Upper lobe of left lung (tissue), 6 donors: ENCODE measurements around the gene SPATA6L. TPM values are rescaled to one million over a fixed set of nuclear protein-coding genes. Genes with fewer than 3 reads are reported as not detected.

Experiments used
- ATAC-seq, 2 donors: fragments of 200-7000 bp; cut with Tn5 transposase; one replicate each; pipeline ENCODE4 v1.9.1; 2022; ENCODE audit warnings: mild to moderate bottlenecking in 2 of 2, moderate library complexity in 2 of 2; ENCODE audit not compliant: low FRiP score in 2 of 2
- DNase-seq, 2 donors: peaks; one replicate each; pipeline ENCODE4 v3.0.0-alpha.2; 2019 to 2020
- H3K27ac ChIP-seq, 4 donors: fragments of 200-600 bp; sonication (generic); one replicate each; pipeline ENCODE4 v1.5.1; 2016 to 2019
- H3K27me3 ChIP-seq, 4 donors: fragments of 200-600 bp; sonication (generic); one replicate each; pipeline ENCODE4 v1.5.1; 2017 to 2019
- H3K36me3 ChIP-seq, 4 donors: fragments of 200-600 bp; sonication (generic); one replicate each; pipeline ENCODE4 v1.5.1; 2016 to 2019
- H3K4me1 ChIP-seq, 4 donors: fragments of 200-600 bp; sonication (generic); one replicate each; pipeline ENCODE4 v1.5.1; 2018 to 2019
- H3K4me3 ChIP-seq, 4 donors: fragments of 200-600 bp; sonication (generic); one replicate each; pipeline ENCODE4 v1.5.1; 2017 to 2019; ENCODE audit warnings: mild to moderate bottlenecking in 2 of 4, moderate library complexity in 1 of 4
- H3K9me3 ChIP-seq, 4 donors: fragments of 200-600 bp; sonication (generic); one replicate each; pipeline ENCODE4 v1.5.1; 2018 to 2019
- CTCF ChIP-seq, 6 experiments: fragments of 450-650 bp in 4 of 6; fragments of 200-600 bp in 2 of 6; sonication (generic) in 2 of 6; IDR thresholded peaks; one replicate each; pipeline ENCODE4 v1.5.1; 2016 to 2019; ENCODE audit warnings: antibody characterized with exemption in 6 of 6
- EP300 ChIP-seq, 4 donors: sonication (generic); formaldehyde crosslinking; IDR thresholded peaks; one replicate each; pipeline ENCODE4 v1.5.1; 2017; ENCODE audit warnings: antibody characterized with exemption in 4 of 4, control low read depth in 2 of 4
- POLR2A ChIP-seq, 4 donors: fragments of 450-650 bp; IDR thresholded peaks; one replicate each; pipeline ENCODE4 v1.5.1; 2016 to 2017; ENCODE audit warnings: antibody characterized with exemption in 4 of 4, mild to moderate bottlenecking in 2 of 4
- POLR2AphosphoS5 ChIP-seq, 2 donors: sonication (generic); formaldehyde crosslinking; IDR thresholded peaks; one replicate each; pipeline ENCODE4 v1.5.1; 2017; ENCODE audit warnings: antibody characterized with exemption in 2 of 2
- WGBS, 2 donors: methylation state at CpG; one replicate each; pipeline ENCODE4 v1.1.5; 2017 to 2018; 5-methylcytosine and 5-hydroxymethylcytosine counted together
- total RNA-seq, 6 donors: library from RNA; depleted of rRNA in 4 of 6; stranded (reverse); fragments of >200 nt in 4 of 6; gene quantifications; one replicate each; pipeline versions ENCODE4 v1.1.0 to v1.2.1, GENCODE V29; 2016 to 2021
- donor health status: DM: no; HTN: no; CAD: no; lungs with moderate emphysema.
- donor health status: DM: no; HTN: yes; CAD: no; lungs with severe emphysema.

The SPATA6L gene
- total RNA-seq, 6 donors from 2014 or later: 7.4 to 38.4 (median 13.8) TPM

DNA sequence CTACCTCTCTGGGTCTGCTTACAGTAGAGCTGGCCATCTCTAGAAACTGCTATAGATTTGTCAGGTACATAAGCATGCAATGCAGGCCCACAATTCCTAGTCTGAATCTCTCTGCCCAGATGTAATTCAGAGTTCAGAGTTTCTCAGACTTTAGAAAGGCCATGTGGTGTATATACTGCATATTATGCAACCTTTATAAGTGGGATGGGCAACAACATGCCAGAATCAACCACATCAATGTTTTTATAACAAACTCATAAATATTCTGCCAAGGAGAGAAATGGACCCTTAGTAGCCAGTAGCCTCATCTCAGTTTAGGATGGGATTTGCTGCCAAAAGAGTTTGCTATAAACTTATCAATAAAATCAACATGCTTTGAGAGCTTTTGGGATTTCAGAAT lies 97.2 kb downstream of the SPATA6L start:
- no peaks in the 10 kb centered on the region for H3K9me3 ChIP-seq
- H3K4me3 ChIP-seq: no peak overlapping the region
- H3K27me3 ChIP-seq: no peaks in the 10 kb centered on the region
- peaks cover 0 to 3% (median 0%) of the 10 kb centered on the region in 4 donors for H3K36me3 ChIP-seq
- no peak for TF ChIP-seq EP300 (IDR thresholded peaks at IDR 0.05)
- no peak for TF ChIP-seq CTCF (IDR thresholded peaks at IDR 0.05)
- no peak for TF ChIP-seq POLR2AphosphoS5 (IDR thresholded peaks at IDR 0.05)
- no peak for TF ChIP-seq POLR2A (IDR thresholded peaks at IDR 0.05)
- ATAC-seq: no peak
- no peak for DNase-seq
- H3K27ac ChIP-seq: no peak overlapping the region
- H3K4me1 ChIP-seq: no peaks in the 10 kb centered on the region

DNA sequence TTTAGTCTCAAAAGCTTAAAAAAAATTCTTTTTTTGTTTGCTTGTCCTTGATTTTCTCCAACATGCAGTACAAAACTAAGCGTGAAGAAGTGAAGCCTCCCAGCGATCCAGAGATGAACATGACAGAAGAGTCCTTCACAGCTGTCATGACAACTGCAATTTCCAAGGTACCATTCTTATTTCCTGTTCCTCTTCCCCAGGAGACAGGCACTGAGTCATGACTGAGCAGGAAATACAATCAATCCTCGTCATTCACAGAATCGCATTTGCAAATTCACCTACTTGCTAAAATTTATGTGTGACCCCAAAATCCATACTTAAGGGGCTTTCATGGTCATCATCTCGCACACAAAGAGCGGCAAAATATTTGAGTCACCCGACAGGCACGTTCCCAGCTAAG lies 98.7 kb downstream of the SPATA6L start:
- WGBS, 2 donors: 77 to 83% methylated on average over 8 of the region's 8 CpGs
- H3K27ac ChIP-seq: no peak overlapping the region

DNA sequence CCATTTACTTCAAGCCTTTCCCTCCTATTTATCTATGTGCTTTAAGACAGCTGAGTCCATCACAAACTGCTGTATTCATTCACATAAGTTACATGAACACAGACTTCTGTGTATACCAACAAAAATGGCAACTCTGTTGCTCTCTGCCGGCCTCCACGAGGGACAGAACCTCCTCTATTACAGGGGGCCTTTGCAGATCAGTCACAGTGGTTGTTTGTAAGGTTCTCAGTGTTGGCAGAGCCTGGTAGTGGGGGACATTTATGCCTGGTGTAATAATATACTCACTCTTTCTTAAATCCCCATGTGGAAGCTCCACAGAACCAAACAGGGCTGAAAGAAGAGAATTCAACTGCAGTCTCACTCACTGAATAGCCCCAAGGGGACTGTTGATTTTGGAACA lies 99.5 kb downstream of the SPATA6L start:
- no peaks in the 10 kb centered on the region for H3K4me1 ChIP-seq
- TF ChIP-seq POLR2AphosphoS5 (IDR thresholded peaks at IDR 0.05): no peak
- TF ChIP-seq POLR2A (IDR thresholded peaks at IDR 0.05): no peak
- TF ChIP-seq CTCF (IDR thresholded peaks at IDR 0.05): no peak
- TF ChIP-seq EP300 (IDR thresholded peaks at IDR 0.05): no peak
- no peaks in the 10 kb centered on the region for H3K36me3 ChIP-seq
- no peak overlapping the region for H3K27ac ChIP-seq
- H3K27me3 ChIP-seq: no peaks in the 10 kb centered on the region
- DNase-seq (no peak), ATAC-seq (no peak)
- WGBS, 2 donors: 83 to 95% methylated on average over 2 of the region's 2 CpGs
- H3K9me3 ChIP-seq: no peaks in the 10 kb centered on the region
- no peak overlapping the region for H3K4me3 ChIP-seq

More for the DNA sequence above, 98.7 kb downstream of the SPATA6L start:
- TF ChIP-seq POLR2A (IDR thresholded peaks at IDR 0.05): no peak
- peaks cover 0 to 2% (median 0%) of the 10 kb centered on the region in 4 donors for H3K36me3 ChIP-seq
- DNase-seq: no peak
- no peak for ATAC-seq
- no peaks in the 10 kb centered on the region for H3K4me1 ChIP-seq
- H3K4me3 ChIP-seq: no peak overlapping the region
- H3K9me3 ChIP-seq: no peaks in the 10 kb centered on the region
- H3K27me3 ChIP-seq: no peaks in the 10 kb centered on the region

- H3K4me1 ChIP-seq: peaks cover 0 to 7% (median 0%) of the 10 kb centered on the region in 4 donors
- H3K27me3 ChIP-seq: no peaks in the 10 kb centered on the region
- no peak for TF ChIP-seq POLR2AphosphoS5 (IDR thresholded peaks at IDR 0.05)
- no peak for TF ChIP-seq EP300 (IDR thresholded peaks at IDR 0.05)
- TF ChIP-seq CTCF (IDR thresholded peaks at IDR 0.05): no peak
- no peak overlapping the region for H3K27ac ChIP-seq
- H3K9me3 ChIP-seq: no peaks in the 10 kb centered on the region
- WGBS, 2 donors: 71 to 72% methylated on average over 2 of the region's 2 CpGs
- no peaks in the 10 kb centered on the region for H3K36me3 ChIP-seq
- no peak overlapping the region for H3K4me3 ChIP-seq
- ATAC-seq (no peak), DNase-seq (no peak)
Observed at GRCh38 chr9:4563105-4563504, 103.2 kb downstream of the SPATA6L start.

- no peak for ATAC-seq
- Histone ChIP-seq H3K27ac (no peak overlapping the region), H3K9me3 (no peaks in the 10 kb centered on the region), H3K36me3 (no peaks in the 10 kb centered on the region), H3K27me3 (no peaks in the 10 kb centered on the region), H3K4me1 (peaks cover under 1 to 18% (median 6%) of the 10 kb centered on the region in 4 donors), H3K4me3 (no peak overlapping the region)
- DNase-seq: no peak
- TF ChIP-seq CTCF (IDR thresholded peaks at IDR 0.05) (no peak), EP300 (IDR thresholded peaks at IDR 0.05) (no peak), POLR2AphosphoS5 (IDR thresholded peaks at IDR 0.05) (no peak), POLR2A (IDR thresholded peaks at IDR 0.05) (no peak)
- WGBS, 2 donors: 79 to 89% methylated on average over 8 of the region's 8 CpGs
Observed at GRCh38 chr9:4559261-4560182, 106.8 kb downstream of the SPATA6L start.
